KMS-11 (cell line): Measurements from ENCODE around the gene PLSCR4.

Experiments used
- H2AFZ ChIP-seq: fragments of 200-600 bp; sonication (generic); 2 replicates; pipeline ENCODE4 v1.6.1; 2016; ENCODE audit warnings: antibody characterized with exemption, mixed run types, low read depth
- H3K27ac ChIP-seq: fragments of 200-600 bp; sonication (generic); 2 replicates; pipeline ENCODE4 v1.6.1; 2016; ENCODE audit warnings: mild to moderate bottlenecking, mixed run types
- H3K27me3 ChIP-seq: fragments of 200-600 bp; sonication (generic); 2 replicates; pipeline ENCODE4 v1.6.1; 2017; ENCODE audit warnings: mild to moderate bottlenecking, low read depth, mixed run types, moderate library complexity; ENCODE audit not compliant: insufficient read depth
- H3K36me3 ChIP-seq: fragments of 200-600 bp; sonication (generic); 2 replicates; pipeline ENCODE4 v1.6.1; 2017; ENCODE audit warnings: mild to moderate bottlenecking, mixed run types; ENCODE audit not compliant: insufficient read depth
- H3K4me1 ChIP-seq: fragments of 200-600 bp; sonication (generic); 2 replicates; pipeline ENCODE4 v1.6.1; 2016; ENCODE audit warnings: mild to moderate bottlenecking, low read depth, mixed run types; ENCODE audit not compliant: poor library complexity, severe bottlenecking
- H3K4me2 ChIP-seq: fragments of 200-600 bp; sonication (generic); 2 replicates; pipeline ENCODE4 v1.7.0; 2016; ENCODE audit warnings: mild to moderate bottlenecking, mixed run types
- H3K4me3 ChIP-seq: fragments of 200-600 bp; sonication (generic); IDR thresholded peaks from 2 replicates; pipeline ENCODE4 v1.6.1; 2017; ENCODE audit warnings: low read depth, low read length, mixed read lengths; ENCODE audit not compliant: insufficient read depth
- H3K79me2 ChIP-seq: fragments of 200-600 bp; sonication (generic); 2 replicates; pipeline ENCODE4 v1.6.1; 2016; ENCODE audit warnings: low read depth, mixed run types; ENCODE audit not compliant: insufficient read depth
- H3K9ac ChIP-seq: fragments of 200-600 bp; sonication (generic); 2 replicates; pipeline ENCODE4 v1.6.1; 2016; ENCODE audit warnings: mild to moderate bottlenecking, mixed run types
- H4K20me1 ChIP-seq: fragments of 200-600 bp; sonication (generic); 2 replicates; pipeline ENCODE4 v1.6.1; 2016; ENCODE audit warnings: mild to moderate bottlenecking, mixed run types; ENCODE audit not compliant: insufficient read depth
- TF ChIP-seq, protein P1 (sequence below): fragments of 200-600 bp; sonication (generic); conservative IDR thresholded peaks from 2 replicates; pipeline ENCODE4 v1.6.1; 2017; ENCODE audit warnings: low read depth, mild to moderate bottlenecking, antibody characterized with exemption, low read length, moderate library complexity, mixed read lengths

Gene PLSCR4

GRCh38 chr3:146172586-146172985 is 78.3 kb downstream of the PLSCR4 start:
- H3K9ac ChIP-seq: no peak overlapping the region
- no peak overlapping the region for H3K27ac ChIP-seq
- no peaks in the 10 kb centered on the region for H3K79me2 ChIP-seq
- no peaks in the 10 kb centered on the region for H3K4me1 ChIP-seq
- no peak overlapping the region for H3K4me2 ChIP-seq
- H3K4me3 ChIP-seq: no peak overlapping the region
- no peaks in the 10 kb centered on the region for H4K20me1 ChIP-seq
- H2AFZ ChIP-seq: no peak overlapping the region
- TF ChIP-seq, protein P1, sequence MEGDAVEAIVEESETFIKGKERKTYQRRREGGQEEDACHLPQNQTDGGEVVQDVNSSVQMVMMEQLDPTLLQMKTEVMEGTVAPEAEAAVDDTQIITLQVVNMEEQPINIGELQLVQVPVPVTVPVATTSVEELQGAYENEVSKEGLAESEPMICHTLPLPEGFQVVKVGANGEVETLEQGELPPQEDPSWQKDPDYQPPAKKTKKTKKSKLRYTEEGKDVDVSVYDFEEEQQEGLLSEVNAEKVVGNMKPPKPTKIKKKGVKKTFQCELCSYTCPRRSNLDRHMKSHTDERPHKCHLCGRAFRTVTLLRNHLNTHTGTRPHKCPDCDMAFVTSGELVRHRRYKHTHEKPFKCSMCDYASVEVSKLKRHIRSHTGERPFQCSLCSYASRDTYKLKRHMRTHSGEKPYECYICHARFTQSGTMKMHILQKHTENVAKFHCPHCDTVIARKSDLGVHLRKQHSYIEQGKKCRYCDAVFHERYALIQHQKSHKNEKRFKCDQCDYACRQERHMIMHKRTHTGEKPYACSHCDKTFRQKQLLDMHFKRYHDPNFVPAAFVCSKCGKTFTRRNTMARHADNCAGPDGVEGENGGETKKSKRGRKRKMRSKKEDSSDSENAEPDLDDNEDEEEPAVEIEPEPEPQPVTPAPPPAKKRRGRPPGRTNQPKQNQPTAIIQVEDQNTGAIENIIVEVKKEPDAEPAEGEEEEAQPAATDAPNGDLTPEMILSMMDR: no peak
- no peaks in the 10 kb centered on the region for H3K36me3 ChIP-seq
- H3K27me3 ChIP-seq: no peaks in the 10 kb centered on the region

DNA sequence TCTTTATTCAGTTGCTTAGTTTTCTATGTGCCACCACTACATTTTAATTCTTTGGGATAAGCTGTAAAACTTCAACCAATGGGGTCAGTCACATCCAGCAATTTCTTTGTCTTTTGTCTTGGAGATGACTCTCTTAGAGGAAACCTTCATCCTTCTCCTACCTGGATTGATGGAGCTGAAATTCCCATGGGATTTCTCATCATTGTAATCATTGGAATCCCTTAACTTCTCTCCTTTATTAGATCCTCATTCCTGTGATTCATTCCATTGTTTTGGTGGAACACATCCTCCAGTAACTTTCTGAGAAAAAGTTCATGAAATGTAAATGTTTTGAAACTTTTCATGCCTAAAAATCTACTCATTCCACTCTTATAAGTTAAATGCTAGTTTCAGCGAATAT is 80.3 kb downstream of the PLSCR4 start:
- H3K4me2 ChIP-seq: no peak overlapping the region
- no peak overlapping the region for H2AFZ ChIP-seq
- no peaks in the 10 kb centered on the region for H3K79me2 ChIP-seq
- no peak overlapping the region for H3K27ac ChIP-seq
- H3K9ac ChIP-seq: no peak overlapping the region
- H3K36me3 ChIP-seq: no peaks in the 10 kb centered on the region
- TF ChIP-seq, protein P1: no peak
- no peak overlapping the region for H3K4me3 ChIP-seq
- no peaks in the 10 kb centered on the region for H3K4me1 ChIP-seq
- no peaks in the 10 kb centered on the region for H3K27me3 ChIP-seq
- H4K20me1 ChIP-seq: no peaks in the 10 kb centered on the region

GRCh38 chr3:146169891-146170290 is 81.0 kb downstream of the PLSCR4 start:
- Histone ChIP-seq H4K20me1 (no peaks in the 10 kb centered on the region), H2AFZ (no peak overlapping the region), H3K36me3 (no peaks in the 10 kb centered on the region), H3K4me3 (no peak overlapping the region), H3K27me3 (no peaks in the 10 kb centered on the region), H3K9ac (no peak overlapping the region), H3K4me2 (no peak overlapping the region), H3K79me2 (no peaks in the 10 kb centered on the region), H3K4me1 (no peaks in the 10 kb centered on the region), H3K27ac (no peak overlapping the region)
- TF ChIP-seq, protein P1: no peak

DNA sequence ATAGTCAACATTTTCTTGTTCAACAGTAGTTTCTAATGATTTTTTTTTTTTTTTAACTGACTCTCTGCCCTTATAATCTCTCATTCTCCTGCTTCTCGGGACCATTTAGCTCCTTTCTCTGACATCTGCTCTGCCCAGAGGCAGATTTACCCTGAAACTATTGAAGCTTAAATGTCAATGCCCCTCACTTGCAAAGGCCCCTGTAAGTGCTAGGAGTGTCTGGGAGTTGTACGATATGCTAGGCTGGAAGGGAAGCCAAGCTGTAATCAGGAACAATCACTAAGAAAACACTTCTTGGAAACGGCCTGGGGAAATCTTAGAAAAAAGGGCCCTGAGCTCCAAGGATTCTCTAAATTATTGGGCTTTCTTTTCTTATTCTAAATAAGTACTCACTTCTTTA is 84.1 kb downstream of the PLSCR4 start:
- Histone ChIP-seq H3K4me2 (no peak overlapping the region), H2AFZ (no peak overlapping the region)

More for the DNA sequence above, 84.1 kb downstream of the PLSCR4 start:
- Histone ChIP-seq H3K27ac (no peak overlapping the region), H3K27me3 (no peaks in the 10 kb centered on the region), H3K4me3 (no peak overlapping the region), H3K36me3 (no peaks in the 10 kb centered on the region), H4K20me1 (no peaks in the 10 kb centered on the region), H3K79me2 (no peaks in the 10 kb centered on the region), H3K9ac (no peak overlapping the region), H3K4me1 (no peaks in the 10 kb centered on the region)
- TF ChIP-seq, protein P1: no peak
